PFSK-1 (cell line): ENCODE data around the gene C5.

Experiments
- FOXP2 ChIP-seq: optimal IDR thresholded peaks from 2 replicates; pipeline ENCODE3; 2011; ENCODE audit warnings: borderline replicate concordance, control low read depth, inconsistent platforms; ENCODE audit not compliant: insufficient read depth; ENCODE audit errors: extremely low read length, extremely low read depth
- POLR2AphosphoS5 ChIP-seq: IDR thresholded peaks from 2 replicates; pipeline ENCODE4 v1.6.1; 2012; ENCODE audit warnings: low read depth, mild to moderate bottlenecking, control low read depth, low read length, moderate library complexity
- REST ChIP-seq, 2 experiments: IDR thresholded peaks; 2 replicates each; pipeline versions ENCODE4 v1.6.1 to v1.8.0; 2011 to 2012; ENCODE audit warnings: low read depth in 2 of 2, low read length in 2 of 2, control low read depth in 1 of 2, inconsistent platforms in 1 of 2, mild to moderate bottlenecking in 1 of 2, moderate library complexity in 1 of 2; ENCODE audit not compliant: insufficient read depth in 1 of 2
- SIN3A ChIP-seq: IDR thresholded peaks from 2 replicates; pipeline ENCODE4 v1.6.1; 2012; ENCODE audit warnings: mild to moderate bottlenecking, low read length, moderate library complexity, borderline replicate concordance; ENCODE audit not compliant: insufficient read depth
- TAF1 ChIP-seq: IDR thresholded peaks from 2 replicates; pipeline ENCODE4 v1.6.1; 2012; ENCODE audit warnings: low read length, control low read depth, borderline replicate concordance; ENCODE audit not compliant: insufficient read depth

Gene C5

GRCh38 chr9:120950421-120951388 is 99.4 kb downstream of the C5 start:
- no peak for TF ChIP-seq SIN3A
- TF ChIP-seq FOXP2 = no peak
- no peak for TF ChIP-seq REST (IDR thresholded peaks at IDR 0.05; ENCODE audit: insufficient read depth in 1 of 2, low read depth in 2 of 2, low read length in 2 of 2)
- TF ChIP-seq POLR2AphosphoS5 = no peak
- no peak for TF ChIP-seq TAF1

DNA sequence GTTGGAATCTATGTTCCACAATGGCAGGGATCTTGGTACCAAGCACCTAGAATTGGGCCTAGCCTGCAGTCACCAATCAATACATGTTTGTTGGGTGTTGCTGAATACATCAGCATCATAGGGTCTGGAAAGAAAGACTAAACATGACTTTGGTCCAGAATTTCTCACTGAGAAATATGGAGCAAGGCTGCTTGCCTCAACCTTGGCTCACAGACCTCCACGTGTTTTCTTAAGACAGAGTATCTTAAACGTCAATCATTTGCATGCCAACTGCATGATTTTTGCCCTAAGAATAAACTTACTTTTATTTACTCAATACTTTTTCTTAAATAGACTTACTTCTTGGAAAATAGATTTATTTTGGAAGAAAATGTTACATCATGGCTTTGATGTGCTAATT is 100.8 kb downstream of the C5 start:
- no peak for TF ChIP-seq REST (IDR thresholded peaks at IDR 0.05; ENCODE audit: insufficient read depth in 1 of 2, low read depth in 2 of 2, low read length in 2 of 2)
- no peak for TF ChIP-seq SIN3A
- TF ChIP-seq POLR2AphosphoS5 = no peak
- no peak for TF ChIP-seq TAF1
- TF ChIP-seq FOXP2 = no peak

GRCh38 chr9:120948824-120949223 is 101.3 kb downstream of the C5 start:
- TF ChIP-seq POLR2AphosphoS5 (no peak), TAF1 (no peak), FOXP2 (no peak), SIN3A (no peak), REST (IDR thresholded peaks at IDR 0.05; ENCODE audit: insufficient read depth in 1 of 2, low read depth in 2 of 2, low read length in 2 of 2) (no peak)

GRCh38 chr9:120947222-120947621 is 102.9 kb downstream of the C5 start:
- TF ChIP-seq SIN3A = no peak
- TF ChIP-seq FOXP2 = no peak
- TF ChIP-seq TAF1 = no peak
- TF ChIP-seq POLR2AphosphoS5 = no peak
- TF ChIP-seq REST (IDR thresholded peaks at IDR 0.05; ENCODE audit: insufficient read depth in 1 of 2, low read depth in 2 of 2, low read length in 2 of 2) = no peak
